ENCODE results near the gene SAMD4A.

DNA sequence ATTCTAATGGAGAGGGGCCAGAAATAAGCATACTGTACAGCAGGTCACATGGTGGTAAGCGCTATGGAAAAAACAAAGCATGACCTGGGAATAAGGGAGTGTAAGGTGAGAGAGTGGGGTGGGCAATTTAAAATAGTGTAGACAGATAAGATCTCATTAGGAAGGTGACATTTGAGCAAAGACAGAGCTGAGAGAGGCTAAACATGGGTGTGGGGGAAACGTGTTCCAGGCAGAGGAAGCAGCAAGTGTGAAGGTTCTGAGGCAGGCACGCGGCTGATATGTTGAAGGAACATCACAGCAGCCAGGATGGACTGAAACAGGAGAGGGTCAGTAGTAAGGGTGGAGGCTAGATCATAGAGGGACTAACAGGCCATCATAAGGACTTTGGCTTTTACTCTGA is 126.8 kb downstream of the SAMD4A start:
- TF ChIP-seq, protein P1, sequence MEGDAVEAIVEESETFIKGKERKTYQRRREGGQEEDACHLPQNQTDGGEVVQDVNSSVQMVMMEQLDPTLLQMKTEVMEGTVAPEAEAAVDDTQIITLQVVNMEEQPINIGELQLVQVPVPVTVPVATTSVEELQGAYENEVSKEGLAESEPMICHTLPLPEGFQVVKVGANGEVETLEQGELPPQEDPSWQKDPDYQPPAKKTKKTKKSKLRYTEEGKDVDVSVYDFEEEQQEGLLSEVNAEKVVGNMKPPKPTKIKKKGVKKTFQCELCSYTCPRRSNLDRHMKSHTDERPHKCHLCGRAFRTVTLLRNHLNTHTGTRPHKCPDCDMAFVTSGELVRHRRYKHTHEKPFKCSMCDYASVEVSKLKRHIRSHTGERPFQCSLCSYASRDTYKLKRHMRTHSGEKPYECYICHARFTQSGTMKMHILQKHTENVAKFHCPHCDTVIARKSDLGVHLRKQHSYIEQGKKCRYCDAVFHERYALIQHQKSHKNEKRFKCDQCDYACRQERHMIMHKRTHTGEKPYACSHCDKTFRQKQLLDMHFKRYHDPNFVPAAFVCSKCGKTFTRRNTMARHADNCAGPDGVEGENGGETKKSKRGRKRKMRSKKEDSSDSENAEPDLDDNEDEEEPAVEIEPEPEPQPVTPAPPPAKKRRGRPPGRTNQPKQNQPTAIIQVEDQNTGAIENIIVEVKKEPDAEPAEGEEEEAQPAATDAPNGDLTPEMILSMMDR (conservative IDR thresholded peaks at IDR 0.05): no peak
- no peak for TF ChIP-seq EZH2 (IDR thresholded peaks at IDR 0.05; ENCODE audit: low read depth)

Data from PC-9 (cell line).